Midbrain (tissue), 1 donor: ENCODE data around the gene MSI2.

Experiments
- DNase-seq: peaks from one replicate; lab custom pipeline; 2025; lab: John Stamatoyannopoulos, UW

Gene MSI2

DNA sequence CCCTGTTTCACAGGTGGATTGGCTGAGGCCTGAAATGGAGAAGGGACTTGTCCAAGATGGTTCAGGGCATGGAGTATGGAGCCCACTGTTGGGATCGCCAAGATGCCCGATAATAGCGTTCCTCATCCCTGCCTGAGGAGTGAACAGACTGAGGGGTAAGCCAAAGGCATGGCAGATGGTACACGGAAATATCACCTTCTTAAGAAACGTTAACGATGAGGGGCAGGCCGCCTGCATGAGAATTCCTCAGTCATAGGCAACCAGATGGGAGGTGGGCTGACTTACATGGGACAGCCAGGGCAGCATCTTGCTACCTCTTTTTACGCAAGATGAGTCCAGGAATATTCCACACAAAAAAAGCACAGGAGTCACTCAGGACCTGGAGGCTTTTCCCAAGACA is 300.7 kb downstream of the MSI2 start:
- DNase-seq, result no peak

GRCh38 chr17:57557416-57557815 is 301.1 kb downstream of the MSI2 start:
- DNase-seq, result no peak

- DNase-seq, result no peak
Observed at GRCh38 chr17:57557834-57558681, 301.7 kb downstream of the MSI2 start.

DNA sequence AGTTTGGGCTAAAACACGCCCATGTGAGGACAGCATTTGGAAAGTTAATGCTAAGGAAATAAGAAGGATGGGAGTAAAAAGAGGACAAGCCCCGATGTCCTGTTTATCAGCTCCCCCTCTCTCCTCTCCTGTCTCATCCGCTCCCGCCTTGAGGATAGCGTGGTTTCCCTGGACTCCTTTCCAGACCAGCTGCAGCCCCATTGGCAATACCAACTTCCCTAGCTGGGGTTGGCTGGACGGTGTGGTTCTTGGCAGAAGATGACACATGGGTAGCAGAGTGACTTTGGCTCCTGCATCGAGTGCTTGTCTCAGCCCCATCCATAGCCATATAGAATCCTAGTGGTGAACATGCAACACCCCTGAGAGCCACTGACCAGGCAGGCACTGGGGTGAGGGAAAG is 302.9 kb downstream of the MSI2 start:
- DNase-seq, result no peak

GRCh38 chr17:57559634-57560318 is 303.5 kb downstream of the MSI2 start:
- DNase-seq, result no peak

DNA sequence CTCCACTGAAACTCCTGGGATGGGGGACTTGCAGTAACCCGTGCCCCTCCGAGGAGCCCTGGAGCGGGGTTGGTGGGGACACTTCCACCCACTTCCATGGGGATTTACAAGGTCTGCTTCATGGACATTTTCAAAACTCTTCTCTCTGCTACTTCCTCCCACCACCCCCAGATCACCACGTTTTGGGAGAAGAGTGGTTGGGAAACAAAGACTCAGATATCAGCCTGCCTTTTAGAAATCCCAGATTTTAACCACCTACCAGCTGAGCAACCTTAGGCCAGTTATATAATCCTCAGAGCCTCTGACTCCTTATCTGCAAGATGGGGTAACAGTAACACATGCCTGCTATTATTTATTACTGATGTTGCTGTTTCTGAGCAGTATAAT is 304.0 kb downstream of the MSI2 start:
- no peak for DNase-seq

DNA sequence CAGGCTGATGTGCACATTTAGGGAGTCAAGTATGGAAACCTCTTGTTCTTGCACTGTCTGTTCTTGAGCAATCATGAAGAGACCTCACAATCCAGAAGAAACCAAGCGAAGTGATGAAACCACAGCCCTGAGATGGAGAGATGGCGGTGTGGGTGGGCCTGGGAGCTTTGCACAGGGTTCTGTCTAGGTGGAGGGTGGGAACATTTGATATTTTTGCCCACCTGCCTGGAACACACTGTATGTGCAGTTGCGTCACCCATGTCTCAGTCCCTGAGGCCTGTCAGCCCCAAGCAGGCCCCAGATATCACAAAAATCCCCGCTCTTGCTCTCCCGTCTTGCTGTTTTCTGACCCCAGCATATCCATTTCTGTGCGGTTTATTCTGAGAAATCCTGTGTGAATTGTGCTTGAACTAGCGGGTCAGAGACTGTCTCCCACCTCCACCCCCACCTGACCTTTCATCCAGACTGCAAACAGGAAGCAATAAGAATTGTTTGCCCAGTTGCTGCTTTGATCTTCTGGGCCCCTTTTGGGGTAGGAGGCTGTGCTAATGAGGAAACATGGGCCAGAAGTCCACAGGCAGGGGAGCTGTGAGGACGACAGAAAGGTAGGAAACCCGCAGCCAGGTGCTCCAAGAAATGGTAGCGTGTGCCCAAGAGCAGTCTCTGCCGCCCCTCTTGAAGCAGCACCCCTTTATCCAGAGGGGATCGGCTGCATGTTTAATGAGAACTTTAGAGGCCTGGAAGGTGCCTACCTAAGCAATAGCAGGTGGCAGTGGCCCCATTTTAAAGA is 304.9 kb downstream of the MSI2 start:
- DNase-seq, result no peak

GRCh38 chr17:57562184-57562698 is 305.9 kb downstream of the MSI2 start:
- no peak for DNase-seq

- no peak for DNase-seq
Observed at GRCh38 chr17:57563958-57564357, 307.6 kb downstream of the MSI2 start.

DNA sequence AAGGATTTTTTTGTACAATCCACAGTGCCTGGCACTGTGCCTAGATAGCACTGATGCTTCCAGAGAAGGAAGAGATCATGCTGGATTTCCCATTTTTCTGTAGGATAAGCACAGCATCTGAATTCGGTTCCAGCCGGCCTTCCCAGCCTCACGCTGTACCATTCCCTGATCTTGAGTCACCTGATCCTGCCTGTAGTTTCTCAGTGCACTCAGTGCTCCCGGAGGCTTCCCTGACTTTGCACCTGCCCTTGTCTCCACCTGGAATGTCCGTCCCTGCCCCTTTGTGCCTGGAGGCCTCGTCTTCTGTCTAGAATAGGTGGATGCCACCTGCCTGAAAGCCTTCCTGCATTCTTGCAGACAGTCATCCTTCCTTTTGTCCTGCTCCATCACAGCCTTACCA is 308.9 kb downstream of the MSI2 start:
- DNase-seq, result no peak

DNA sequence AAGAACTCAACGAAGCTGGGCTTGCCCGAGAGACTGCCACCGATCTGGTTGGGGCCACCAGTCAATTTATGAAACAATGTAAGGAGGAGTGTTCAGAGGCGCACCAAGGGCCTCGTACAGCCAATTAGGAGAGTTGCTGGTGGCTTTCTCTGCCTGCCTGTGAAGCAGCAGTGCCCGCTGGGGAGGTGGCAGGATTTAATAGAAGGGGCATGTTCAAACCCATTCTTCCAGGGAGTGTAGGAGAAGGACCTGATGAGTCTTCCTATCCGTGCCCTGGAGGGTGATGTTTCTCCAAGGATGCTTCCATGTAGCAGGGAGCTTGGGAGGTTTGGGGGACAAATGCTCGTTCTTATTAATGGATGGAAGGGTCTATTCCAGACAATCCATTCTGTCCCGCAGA is 310.4 kb downstream of the MSI2 start:
- no peak for DNase-seq

DNA sequence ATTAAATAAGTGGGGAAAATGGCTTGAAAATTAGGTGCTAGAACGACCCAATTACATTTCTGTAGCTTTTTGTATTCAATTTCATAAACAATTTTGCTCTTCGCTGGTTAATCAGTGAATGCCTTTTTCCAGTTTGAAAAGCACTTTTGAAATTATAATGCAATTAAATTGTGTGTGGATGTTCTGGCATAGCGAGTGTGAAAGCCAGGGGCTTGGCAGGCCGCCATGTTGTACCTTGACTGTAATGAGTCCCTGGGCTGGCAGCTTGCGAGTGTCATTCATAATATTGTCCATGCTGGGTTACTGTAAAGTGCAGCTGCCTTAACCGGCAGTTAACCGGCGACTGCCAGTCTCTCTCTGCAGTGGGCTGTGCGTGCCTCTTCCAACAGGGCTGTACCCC is 310.9 kb downstream of the MSI2 start:
- DNase-seq, result no peak

DNA sequence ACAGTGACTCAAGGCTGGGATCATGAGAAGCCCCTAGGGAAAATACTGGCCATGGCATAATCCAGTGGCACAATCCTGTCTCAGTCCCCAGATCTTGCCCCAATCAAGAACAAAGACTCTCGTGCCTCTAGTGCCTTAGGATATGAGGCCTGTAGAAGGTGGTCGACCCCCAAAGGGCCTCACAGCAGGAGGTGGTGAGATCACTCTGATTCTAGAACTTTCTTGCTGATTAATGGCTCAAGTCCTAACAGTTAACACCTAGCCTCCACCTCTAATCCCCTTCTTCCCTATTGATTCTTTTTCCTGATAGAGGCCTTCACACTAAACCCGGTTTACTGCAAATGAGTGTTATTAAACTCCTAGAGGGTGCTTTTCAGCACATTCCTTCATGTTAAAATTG is 312.0 kb downstream of the MSI2 start:
- DNase-seq, result no peak

- DNase-seq, result no peak
Observed at GRCh38 chr17:57569021-57569420, 312.7 kb downstream of the MSI2 start.

- no peak for DNase-seq
Observed at GRCh38 chr17:57569853-57570252, 313.5 kb downstream of the MSI2 start.

DNA sequence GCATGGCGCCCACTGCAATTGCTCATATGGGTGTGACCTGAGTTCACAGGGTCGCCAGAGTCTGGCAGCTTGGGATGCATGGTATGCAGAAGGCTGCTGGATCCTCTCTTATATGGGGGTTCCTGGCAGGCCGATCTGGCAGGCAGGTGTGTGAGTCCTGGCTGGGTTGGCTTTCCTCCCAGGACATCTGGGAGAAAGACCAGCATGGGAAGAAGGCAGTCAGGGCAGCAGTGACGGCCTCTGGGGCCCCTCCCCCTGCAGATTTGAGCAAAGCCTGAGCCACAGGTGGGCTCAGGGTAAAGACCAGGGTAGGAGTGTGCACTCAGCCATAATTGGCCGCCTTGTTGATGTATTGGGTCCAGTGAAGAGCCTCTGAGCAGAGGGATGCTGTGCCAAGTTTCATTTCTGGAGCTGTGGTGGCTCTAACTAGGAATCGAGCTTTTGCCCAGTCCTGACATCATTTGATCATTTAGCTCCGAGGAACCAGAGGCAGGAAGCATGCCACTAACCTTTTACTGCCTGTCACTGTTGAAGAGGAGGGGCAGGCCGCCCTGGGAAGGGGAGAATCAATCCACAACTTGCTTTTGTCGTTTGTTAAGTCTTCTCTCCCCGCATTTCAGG is 314.5 kb downstream of the MSI2 start:
- peak; percentile 49 for DNase-seq

DNA sequence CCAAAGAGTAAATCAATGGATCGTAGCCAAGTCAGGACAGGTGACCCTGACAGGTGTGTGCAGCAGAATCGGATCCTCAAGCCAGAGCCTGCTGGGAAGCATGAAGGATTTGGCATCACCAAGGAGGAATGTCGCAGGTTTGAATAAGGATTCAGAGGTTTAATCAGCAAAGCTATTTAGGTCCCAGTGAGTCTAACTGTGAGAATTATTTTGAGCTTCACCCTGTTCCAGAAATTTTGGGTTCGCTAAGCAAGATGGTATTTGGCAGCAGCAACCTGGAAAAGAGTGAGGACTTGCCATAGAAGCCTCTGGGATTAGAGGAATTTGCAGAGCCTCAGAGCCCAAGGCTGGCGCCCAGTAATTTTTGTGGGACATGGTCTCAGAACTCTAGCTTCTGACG is 315.7 kb downstream of the MSI2 start:
- DNase-seq, result no peak

DNA sequence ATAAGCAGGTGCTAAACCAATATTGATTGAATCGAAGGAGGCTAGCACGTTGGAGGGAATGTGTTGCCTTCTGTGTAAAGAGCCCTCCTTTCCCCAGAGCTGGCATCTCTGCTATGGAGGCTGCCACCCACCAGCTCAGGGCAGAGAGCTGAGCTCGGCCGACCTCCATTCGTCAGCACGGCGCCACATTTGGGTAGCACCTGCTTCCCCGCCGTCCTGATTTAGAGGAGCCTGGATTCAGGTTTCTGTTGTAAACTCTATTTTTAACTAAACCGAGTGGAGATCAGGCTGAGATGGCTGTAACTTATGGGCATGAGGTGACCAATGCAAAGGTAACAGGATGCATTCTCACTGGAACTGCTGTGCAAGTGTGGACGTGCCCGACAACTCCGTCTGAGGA is 316.3 kb downstream of the MSI2 start:
- no peak for DNase-seq

GRCh38 chr17:57574040-57574513 is 317.8 kb downstream of the MSI2 start:
- DNase-seq, result peak; percentile 82

DNA sequence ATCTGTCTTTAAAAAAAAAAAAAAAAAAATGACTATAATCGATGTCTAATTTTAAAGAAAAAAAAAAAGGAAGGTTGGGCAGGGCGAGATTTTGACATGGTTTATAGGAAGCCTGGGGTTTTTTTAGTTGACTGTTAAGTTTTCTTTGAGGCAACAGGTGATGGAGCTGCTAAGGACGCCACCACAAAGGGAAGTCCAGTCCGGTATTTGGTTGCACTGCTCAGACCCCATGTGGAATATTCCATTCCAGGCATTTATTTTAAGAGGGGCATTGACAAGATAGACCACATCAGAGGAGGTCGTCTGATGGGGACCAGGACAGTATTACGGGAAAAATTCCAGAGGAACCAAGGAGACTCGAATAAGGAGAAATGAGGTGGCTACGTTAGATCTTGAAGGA is 320.4 kb downstream of the MSI2 start:
- DNase-seq, result no peak

- peak; percentile 65 for DNase-seq
Observed at GRCh38 chr17:57577751-57578607, 321.7 kb downstream of the MSI2 start.
